Activated T-helper 17 cell treated with anti-CD3 and anti-CD28 coated beads, Interleukin-2, amount 50 U/mL, for 72 hours (primary cell): ENCODE results near the gene AP1M1. TPM values are rescaled to one million over a fixed set of nuclear protein-coding genes. Genes with fewer than 3 reads are reported as not detected.
"Not testable (repeated sequence)": the region's sequence is repeated elsewhere in the genome, so short reads cannot be mapped to it uniquely, and the experiment has no call there.

Experiments
- ATAC-seq: fragments of 150-1000 bp; cut with Tn5 transposase; replicated peaks from 2 replicates; pipeline ENCODE4 v1.10.0; 2021; ENCODE audit warnings: mild to moderate bottlenecking, moderate library complexity
- H3K27ac Mint-ChIP-seq: one replicate; pipeline ENCODE4 v1.8.0; 2022; ENCODE audit warnings: mixed read lengths
- H3K27me3 Mint-ChIP-seq: one replicate; pipeline ENCODE4 v1.8.0; 2022; ENCODE audit warnings: mixed read lengths
- H3K36me3 Mint-ChIP-seq: one replicate; pipeline ENCODE4 v1.8.0; 2022; ENCODE audit warnings: low read depth, mild to moderate bottlenecking, mixed read lengths
- H3K4me1 Mint-ChIP-seq: one replicate; pipeline ENCODE4 v1.8.0; 2022; ENCODE audit warnings: mixed read lengths
- H3K4me3 Mint-ChIP-seq: one replicate; pipeline ENCODE4 v1.8.0; 2022; ENCODE audit warnings: mild to moderate bottlenecking, mixed read lengths
- H3K9me3 Mint-ChIP-seq: one replicate; pipeline ENCODE4 v1.8.0; 2022; ENCODE audit warnings: mixed read lengths
- total RNA-seq, 2 donors: library from RNA; stranded (reverse); gene quantifications; one replicate each; pipeline ENCODE4 v1.2.3, GENCODE V29; 2022

The AP1M1 gene
- total RNA-seq, 2 donors from 2014 or later = 103 to 110 TPM

DNA sequence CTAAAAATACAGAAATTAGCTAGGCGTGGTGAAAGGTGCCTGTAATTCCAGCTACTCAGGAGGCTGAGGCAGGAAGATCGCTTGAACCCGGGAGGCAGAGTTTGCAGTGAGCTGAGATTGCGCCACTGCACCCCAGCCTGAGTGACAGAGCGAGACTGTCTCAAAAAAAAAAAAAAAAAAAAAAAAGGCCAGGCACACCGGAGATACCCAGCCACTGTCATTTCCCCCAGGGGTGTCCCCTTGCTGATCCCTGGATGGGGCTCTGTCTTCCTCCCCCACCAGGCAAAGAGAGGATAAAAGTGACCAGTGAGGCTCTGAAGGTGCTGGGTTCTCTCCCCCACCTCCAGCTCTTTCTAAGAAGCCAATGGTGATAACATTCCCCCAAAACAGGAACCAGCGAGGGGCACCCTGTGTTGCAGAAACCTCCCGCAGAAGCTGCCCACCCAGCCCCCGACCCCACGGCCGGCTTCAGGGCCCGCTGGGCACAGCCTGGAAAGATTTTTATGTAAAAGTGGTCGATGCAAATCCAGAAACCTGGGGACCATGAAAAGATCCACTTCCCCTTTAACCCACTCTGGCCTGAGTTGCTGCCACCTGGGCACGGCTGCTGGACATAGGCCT lies 65.5 kb downstream of the AP1M1 start:
- H3K9me3 Mint-ChIP-seq = no peaks in the 10 kb centered on the region
- peak overlapping the region; percentile 61 for H3K4me3 Mint-ChIP-seq
- H3K4me1 Mint-ChIP-seq = peaks cover 31% of the 10 kb centered on the region
- no peak overlapping the region for H3K27ac Mint-ChIP-seq
- no peak for ATAC-seq
- H3K27me3 Mint-ChIP-seq = no peaks in the 10 kb centered on the region
- H3K36me3 Mint-ChIP-seq = no peaks in the 10 kb centered on the region

DNA sequence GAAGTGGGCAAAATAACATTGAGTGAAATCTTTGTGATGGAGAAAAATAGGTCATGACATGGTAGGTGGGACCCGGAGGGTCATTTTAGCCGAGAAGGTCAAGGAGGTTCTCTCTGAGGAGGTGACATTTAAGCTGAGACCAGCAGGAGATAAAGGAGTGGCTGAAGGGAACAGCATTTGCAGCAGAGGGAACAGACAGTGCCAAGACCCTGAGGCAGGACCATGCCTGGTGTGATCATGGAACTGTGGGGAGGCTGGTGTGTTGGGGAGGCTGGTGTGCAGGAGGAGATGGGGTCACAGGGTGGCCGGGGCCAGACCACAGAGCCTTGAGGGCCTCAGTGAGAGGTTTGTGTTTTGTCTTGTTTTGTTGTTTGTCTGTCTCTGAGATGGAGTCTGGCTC lies 67.5 kb downstream of the AP1M1 start:
- H3K27me3 Mint-ChIP-seq = no peaks in the 10 kb centered on the region
- no peak overlapping the region for H3K27ac Mint-ChIP-seq
- no peaks in the 10 kb centered on the region for H3K9me3 Mint-ChIP-seq
- no peak overlapping the region for H3K4me3 Mint-ChIP-seq
- no peak for ATAC-seq
- H3K4me1 Mint-ChIP-seq = peaks cover 26% of the 10 kb centered on the region
- H3K36me3 Mint-ChIP-seq = no peaks in the 10 kb centered on the region

DNA sequence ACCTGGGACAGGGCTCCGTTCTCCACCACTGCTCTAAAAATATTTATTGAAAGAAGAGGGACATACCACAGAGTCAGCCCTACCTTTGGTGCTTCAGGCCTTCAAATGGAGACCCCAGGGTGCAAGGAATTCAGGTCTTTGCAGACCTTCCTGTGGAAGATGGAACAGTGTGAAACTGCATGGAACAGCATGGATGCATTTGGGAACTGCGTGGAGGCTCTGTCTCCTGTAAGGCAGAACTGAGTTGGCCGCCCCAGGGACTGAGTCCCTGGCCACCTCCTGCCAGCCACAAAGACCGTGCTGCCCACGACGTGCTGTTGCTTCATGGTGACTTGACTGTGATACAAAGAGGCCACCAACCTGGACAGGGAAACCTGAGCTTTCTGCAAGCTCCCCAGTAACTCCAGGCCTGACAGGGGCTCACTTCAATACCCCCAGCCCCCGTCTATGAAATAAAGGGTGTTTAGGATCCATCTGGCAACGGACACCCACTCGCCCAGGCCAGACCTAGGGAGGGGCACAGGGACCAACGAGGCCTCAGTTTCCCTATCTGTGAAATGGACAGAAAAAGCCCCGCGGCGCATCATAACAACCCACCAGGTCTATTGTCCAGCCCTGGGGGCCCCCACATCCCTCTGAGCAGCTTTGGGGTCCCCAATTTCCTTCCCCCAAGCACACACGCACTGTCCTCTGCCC lies 68.3 kb downstream of the AP1M1 start:
- peaks cover 26% of the 10 kb centered on the region for H3K4me1 Mint-ChIP-seq
- H3K36me3 Mint-ChIP-seq = no peaks in the 10 kb centered on the region
- no peaks in the 10 kb centered on the region for H3K9me3 Mint-ChIP-seq
- no peaks in the 10 kb centered on the region for H3K27me3 Mint-ChIP-seq
- H3K4me3 Mint-ChIP-seq = peak overlapping the region; percentile 34
- ATAC-seq = no peak
- peak overlapping the region; percentile 56 for H3K27ac Mint-ChIP-seq

DNA sequence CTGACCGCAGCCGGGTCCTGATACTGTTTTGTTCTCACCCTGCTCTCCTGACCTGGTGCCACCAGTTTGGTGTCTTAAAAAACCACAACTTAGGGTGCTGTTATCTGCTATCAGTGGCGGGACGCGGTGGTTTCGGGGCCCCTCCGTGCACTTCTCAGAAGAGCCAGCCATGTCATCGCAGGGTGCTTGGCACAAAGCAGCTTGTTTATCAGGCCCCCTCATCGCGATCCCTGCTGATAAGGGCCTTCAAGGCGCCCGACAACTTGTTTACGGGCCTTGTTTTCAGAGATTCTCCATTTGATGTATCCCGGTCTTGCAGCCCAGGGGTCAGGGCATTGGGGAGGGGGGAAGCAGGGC lies 68.9 kb downstream of the AP1M1 start:
- peak overlapping the region; percentile 34 for H3K4me3 Mint-ChIP-seq
- no peaks in the 10 kb centered on the region for H3K27me3 Mint-ChIP-seq
- no peaks in the 10 kb centered on the region for H3K36me3 Mint-ChIP-seq
- H3K4me1 Mint-ChIP-seq = peaks cover 22% of the 10 kb centered on the region
- no peaks in the 10 kb centered on the region for H3K9me3 Mint-ChIP-seq
- peak; percentile 70 for ATAC-seq
- H3K27ac Mint-ChIP-seq = peak overlapping the region; percentile 56

DNA sequence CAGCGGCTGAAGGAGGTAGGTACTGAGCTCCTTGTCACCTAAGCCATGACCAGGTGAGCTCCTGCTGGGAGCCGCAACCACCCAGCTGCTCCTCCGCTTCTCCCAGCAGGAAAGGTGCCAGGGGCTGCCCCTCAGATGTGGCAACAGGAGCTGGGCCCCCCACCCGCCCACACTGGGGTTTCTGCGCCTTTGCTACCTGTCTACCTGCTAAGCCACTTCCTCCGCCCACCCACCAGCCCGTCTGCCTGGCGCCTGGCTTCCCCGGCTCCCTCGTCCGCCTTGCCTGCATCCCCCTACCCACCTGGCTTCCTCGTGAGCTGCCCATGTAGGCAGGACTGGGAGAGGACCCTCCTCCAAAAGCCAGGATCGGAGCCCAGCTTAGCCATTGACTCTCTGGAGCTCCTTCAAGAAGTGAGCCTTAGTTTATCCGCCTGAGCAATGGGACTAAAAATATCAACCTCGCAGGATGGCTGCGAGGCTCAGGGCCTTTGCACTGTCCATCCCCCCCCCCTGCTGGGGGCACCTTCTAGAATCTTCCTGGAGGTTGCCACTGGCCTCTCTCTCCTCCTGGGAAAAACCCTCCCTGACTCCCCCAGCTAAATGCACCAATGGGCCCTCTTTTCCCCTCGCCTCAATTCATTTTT lies 71.1 kb downstream of the AP1M1 start:
- H3K4me3 Mint-ChIP-seq = peak overlapping the region; percentile 39
- H3K4me1 Mint-ChIP-seq = peaks cover 10% of the 10 kb centered on the region
- H3K9me3 Mint-ChIP-seq = no peaks in the 10 kb centered on the region
- no peaks in the 10 kb centered on the region for H3K27me3 Mint-ChIP-seq
- H3K36me3 Mint-ChIP-seq = no peaks in the 10 kb centered on the region
- no peak overlapping the region for H3K27ac Mint-ChIP-seq
- ATAC-seq = no peak

DNA sequence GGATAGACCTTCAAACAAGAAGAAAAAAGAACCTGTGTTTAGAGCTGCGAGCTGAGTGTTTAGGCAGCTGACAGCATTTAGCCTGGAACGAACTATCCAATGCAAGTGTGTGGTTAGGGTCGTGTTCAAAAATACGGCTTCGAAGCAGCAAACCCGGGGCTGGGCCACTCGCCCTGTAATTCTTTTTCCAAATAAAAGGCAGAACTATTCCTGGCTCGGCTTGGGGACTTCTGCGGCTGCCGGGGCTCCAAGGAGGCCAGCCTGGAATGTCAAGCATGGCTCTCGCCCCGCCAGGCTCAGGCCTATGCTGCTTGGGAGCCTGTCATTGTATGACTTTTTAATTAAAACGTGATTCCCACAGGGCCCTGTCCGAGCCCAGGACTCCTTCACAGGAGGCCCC lies 75.2 kb downstream of the AP1M1 start:
- Mint-ChIP-seq H3K36me3 (no peaks in the 10 kb centered on the region), H3K27me3 (no peaks in the 10 kb centered on the region), H3K27ac (no peak overlapping the region), H3K9me3 (no peaks in the 10 kb centered on the region), H3K4me3 (no peak overlapping the region), H3K4me1 (no peaks in the 10 kb centered on the region)
- no peak for ATAC-seq

DNA sequence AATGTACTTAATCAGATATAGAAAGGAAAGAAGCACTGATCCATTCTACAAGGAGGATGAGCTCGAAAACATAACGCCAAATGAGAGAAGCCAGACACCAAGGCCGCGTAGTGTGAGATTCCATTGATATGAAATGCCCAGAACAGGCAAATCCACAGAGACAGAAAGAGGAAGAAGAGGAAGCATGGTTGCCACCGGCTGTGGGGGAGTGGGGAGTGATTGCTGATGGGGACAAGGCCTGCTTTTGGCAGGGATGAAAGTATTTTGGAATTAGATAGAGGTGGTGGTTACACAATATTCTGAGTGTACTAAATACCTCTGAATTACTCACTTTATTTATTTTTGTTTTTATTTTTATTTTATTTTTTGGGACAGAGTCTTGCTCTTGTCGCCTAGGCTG lies 76.7 kb downstream of the AP1M1 start:
- H3K9me3 Mint-ChIP-seq = no peaks in the 10 kb centered on the region
- H3K4me1 Mint-ChIP-seq = no peaks in the 10 kb centered on the region
- no peak overlapping the region for H3K27ac Mint-ChIP-seq
- no peaks in the 10 kb centered on the region for H3K27me3 Mint-ChIP-seq
- no peak overlapping the region for H3K4me3 Mint-ChIP-seq
- no peaks in the 10 kb centered on the region for H3K36me3 Mint-ChIP-seq
- ATAC-seq = no peak

DNA sequence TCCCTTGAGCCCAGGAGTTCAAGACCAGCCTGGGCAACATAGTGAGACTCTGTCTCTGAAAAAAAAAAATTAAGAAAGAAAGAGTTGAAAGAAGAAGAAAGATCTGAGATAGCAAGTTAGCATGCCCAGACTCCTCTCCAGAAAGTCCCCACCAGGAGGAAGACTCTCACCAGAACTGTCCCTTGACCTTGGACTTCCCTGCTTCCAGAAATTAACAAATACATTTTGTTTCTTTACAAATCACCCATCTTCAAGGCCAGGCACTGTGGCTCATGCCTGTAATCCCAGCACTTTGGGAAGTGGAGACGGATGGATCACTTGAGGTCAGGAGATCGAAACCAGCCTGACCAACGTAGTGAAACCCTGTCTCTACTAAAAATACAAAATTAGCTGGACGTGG lies 82.6 kb downstream of the AP1M1 start:
- ATAC-seq = no peak
- Mint-ChIP-seq H3K4me3 (no peak overlapping the region), H3K9me3 (no peaks in the 10 kb centered on the region), H3K36me3 (no peaks in the 10 kb centered on the region), H3K4me1 (peaks cover 4% of the 10 kb centered on the region), H3K27ac (no peak overlapping the region), H3K27me3 (no peaks in the 10 kb centered on the region)

DNA sequence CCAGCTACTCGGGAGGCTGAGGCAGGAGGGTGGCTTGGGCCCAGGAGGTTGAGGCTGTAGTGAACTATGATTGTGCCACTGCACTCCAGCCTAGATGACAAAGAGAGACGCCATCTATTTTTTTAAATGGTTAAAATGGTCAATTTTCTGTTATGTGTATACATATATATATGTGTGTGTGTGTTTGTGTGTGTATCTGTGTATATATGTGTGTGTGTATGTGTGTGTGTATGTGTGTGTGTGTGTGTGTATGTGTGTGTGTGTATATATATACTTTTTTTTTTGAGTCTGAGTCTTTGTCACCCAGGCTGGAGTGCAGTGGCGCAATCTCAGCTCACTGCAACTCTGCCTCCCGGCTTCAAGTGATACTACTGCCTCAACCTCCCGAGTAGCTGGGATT lies 84.0 kb downstream of the AP1M1 start:
- H3K36me3 Mint-ChIP-seq = no peaks in the 10 kb centered on the region
- peaks cover 2% of the 10 kb centered on the region for H3K27me3 Mint-ChIP-seq
- H3K4me3 Mint-ChIP-seq = no peak overlapping the region
- no peak for ATAC-seq
- H3K9me3 Mint-ChIP-seq = no peaks in the 10 kb centered on the region
- peaks cover 6% of the 10 kb centered on the region for H3K4me1 Mint-ChIP-seq
- H3K27ac Mint-ChIP-seq = no peak overlapping the region

DNA sequence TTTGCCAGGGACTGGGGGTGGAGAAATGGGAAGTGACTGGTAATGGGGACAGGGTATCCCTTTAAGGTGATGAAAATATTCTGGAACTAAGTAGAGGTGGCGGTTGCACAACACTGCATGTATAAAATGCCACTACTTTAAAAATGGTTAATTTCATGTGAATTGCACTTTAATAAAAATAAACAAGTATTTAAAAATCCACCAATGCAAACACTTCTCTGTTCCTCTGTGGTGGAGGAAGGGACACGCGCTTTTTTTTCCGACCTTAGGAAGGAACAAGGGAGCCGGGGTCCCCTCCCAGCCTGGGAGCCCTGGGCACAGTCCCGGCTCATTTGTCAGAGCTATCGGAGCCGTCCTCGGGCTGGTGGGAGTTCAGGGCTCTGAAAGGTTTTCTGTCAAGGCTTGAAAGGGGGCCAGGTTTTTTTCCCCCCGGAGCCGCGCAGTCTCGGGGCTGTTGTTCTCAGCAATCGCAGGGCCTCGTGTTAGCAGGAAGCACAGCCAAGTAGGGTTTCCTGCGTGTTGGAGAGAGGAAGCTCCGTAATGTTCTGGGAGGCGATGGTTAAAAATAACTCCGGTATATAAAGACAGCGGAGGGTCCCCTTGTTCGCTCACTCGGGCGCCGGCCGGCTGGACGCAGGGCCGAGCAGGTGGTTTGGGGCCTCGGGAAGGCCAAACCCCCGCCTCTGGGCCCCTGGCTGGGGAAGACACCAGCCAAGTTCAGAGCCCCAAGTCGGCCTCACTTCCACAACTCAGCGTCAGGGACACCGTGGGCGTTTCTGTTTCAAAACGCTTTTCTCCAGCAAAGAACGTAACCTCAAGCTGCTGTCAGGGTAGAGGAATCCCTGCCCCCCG lies 85.7 kb downstream of the AP1M1 start:
- H3K9me3 Mint-ChIP-seq = no peaks in the 10 kb centered on the region
- ATAC-seq = peak; percentile 89
- H3K36me3 Mint-ChIP-seq = no peaks in the 10 kb centered on the region
- H3K4me3 Mint-ChIP-seq = peak overlapping the region; percentile 76
- H3K27me3 Mint-ChIP-seq = peaks cover 7% of the 10 kb centered on the region
- H3K27ac Mint-ChIP-seq = peak overlapping the region; percentile 81
- H3K4me1 Mint-ChIP-seq = peaks cover 12% of the 10 kb centered on the region

DNA sequence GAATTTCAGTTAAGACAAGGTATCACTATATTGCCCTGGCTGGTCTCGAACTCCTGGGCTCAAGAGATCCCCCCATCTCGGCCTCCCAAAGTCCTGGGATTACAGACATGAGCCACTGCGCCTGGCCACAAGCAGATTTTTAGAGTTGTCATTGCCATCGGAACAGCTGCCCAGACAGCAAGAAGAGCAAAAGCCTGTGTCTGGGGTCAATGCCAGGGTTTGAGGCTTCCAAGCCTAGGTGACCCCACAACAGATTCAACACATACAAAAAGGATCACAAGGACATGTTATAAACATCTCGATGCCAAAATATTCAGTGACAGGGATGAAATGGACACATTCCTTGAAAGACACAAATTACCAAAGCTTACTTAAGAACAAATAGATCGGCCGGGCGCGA lies 86.8 kb downstream of the AP1M1 start:
- ATAC-seq = no peak
- Mint-ChIP-seq H3K27ac (no peak overlapping the region), H3K27me3 (peaks cover 7% of the 10 kb centered on the region), H3K36me3 (no peaks in the 10 kb centered on the region), H3K4me1 (peaks cover 12% of the 10 kb centered on the region), H3K9me3 (no peaks in the 10 kb centered on the region), H3K4me3 (peak overlapping the region; percentile 76)

DNA sequence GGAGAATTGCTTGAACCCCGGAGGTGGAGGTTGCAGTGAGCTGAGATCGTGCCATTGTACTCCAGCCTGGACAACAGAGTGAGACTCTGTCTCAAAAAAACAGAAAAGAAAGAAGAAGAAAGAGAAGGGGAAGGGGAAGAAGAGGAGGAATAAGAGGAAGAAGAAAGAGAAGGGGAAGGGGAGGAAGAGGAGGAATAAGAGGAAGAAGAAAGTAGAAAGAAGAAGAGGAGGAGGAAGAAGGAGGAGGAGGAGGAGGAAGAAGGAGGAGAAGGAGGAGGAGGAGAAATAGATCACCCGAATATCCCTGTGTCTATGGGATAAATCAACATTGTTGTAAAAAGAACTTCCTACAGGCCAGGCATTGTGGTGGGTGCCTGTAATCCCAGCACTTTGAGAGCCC lies 87.4 kb downstream of the AP1M1 start:
- not testable (repeated sequence) for H3K4me3 Mint-ChIP-seq, H3K9me3 Mint-ChIP-seq, H3K36me3 Mint-ChIP-seq, H3K27ac Mint-ChIP-seq, ATAC-seq, H3K27me3 Mint-ChIP-seq
- H3K4me1 Mint-ChIP-seq = peaks cover 12% of the 10 kb centered on the region

DNA sequence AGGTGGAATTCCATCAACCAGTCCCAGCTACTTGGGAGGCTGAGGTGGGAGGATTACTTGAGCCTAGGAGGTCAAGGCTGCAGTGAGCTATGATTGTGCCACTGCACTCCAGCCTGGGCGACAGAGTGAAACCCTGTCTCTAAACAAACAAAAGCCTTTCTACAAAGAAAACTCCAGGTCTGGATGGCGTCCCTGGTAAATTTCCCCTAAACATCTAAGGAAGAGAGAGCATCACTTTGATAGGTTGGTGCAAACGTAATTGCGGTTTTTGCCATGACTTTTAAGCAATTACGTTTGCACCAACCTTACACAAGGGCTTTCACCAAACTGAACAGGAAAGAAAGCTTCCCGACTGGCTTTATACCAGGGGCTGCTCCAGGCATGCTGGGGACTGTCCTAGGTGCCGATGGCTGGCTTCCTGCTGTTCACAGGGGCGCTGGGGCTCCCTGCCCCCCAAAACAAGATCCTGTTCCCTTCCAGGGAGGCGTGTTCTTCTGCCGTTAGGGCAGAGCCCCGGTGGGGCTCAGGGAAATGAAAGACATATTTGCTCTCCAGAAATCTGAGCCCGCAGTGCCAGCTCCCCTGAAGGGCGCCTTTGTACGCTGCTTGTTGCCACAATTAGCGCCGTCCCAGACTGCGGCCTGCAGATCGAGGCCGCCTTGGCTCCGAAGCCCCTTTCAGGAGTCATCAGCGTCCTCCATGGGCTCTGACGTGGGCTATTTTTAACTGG lies 88.2 kb downstream of the AP1M1 start:
- Mint-ChIP-seq H3K4me1 (peaks cover 12% of the 10 kb centered on the region), H3K27ac (no peak overlapping the region), H3K36me3 (no peaks in the 10 kb centered on the region), H3K4me3 (no peak overlapping the region), H3K9me3 (no peaks in the 10 kb centered on the region), H3K27me3 (peaks cover 7% of the 10 kb centered on the region)
- no peak for ATAC-seq

DNA sequence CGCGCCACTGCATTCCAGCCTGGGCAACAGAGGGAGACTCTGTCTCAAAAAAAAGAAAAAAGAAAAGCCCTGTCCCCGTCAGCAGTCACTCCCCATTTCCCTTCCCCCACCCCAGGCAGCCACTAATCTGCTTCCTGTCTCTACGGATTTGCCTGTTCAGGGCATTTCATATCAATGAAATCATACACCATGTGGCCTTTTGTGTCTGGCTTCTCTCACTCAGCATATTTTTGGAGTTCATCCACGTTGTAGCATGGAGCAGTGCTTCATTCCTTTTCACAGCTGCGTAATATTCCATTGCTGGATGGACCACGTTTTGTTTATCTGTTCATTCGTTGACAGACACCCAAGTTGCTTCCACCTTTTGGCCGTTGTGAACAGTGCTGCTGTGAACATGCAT lies 90.8 kb downstream of the AP1M1 start:
- Mint-ChIP-seq H3K4me1 (peaks cover 8% of the 10 kb centered on the region), H3K4me3 (no peak overlapping the region), H3K27ac (no peak overlapping the region), H3K27me3 (peaks cover 7% of the 10 kb centered on the region), H3K36me3 (no peaks in the 10 kb centered on the region), H3K9me3 (no peaks in the 10 kb centered on the region)
- ATAC-seq = no peak
